ENCODE measurements around the gene IL13.

The IL13 gene

GRCh38 chr5:132673488-132673887, 15.5 kb downstream of the IL13 start:
- no peak for DNase-seq

- DNase-seq, result peak; percentile 48
These were observed 16.1 kb downstream of the IL13 start, which contains the start of gene IL4 for GRCh38 chr5:132673939-132674630. IL4 (plus strand) TSS chr5:132673989; CDS start chr5:132674051, 62 bp downstream.

- peak; percentile 52 for DNase-seq
These were observed 16.9 kb downstream of the IL13 start for GRCh38 chr5:132674671-132675506.

- DNase-seq, result peak; percentile 48
These were observed 18.1 kb downstream of the IL13 start for GRCh38 chr5:132675936-132676689.

GRCh38 chr5:132677191-132677590, 19.2 kb downstream of the IL13 start:
- peak; percentile 35 for DNase-seq

GRCh38 chr5:132677682-132678400, 19.9 kb downstream of the IL13 start:
- no peak for DNase-seq

- peak; percentile 42 for DNase-seq
These were observed 20.8 kb downstream of the IL13 start for GRCh38 chr5:132678735-132679134.

- DNase-seq, result no peak
These were observed 21.2 kb downstream of the IL13 start for GRCh38 chr5:132679166-132679565.

GRCh38 chr5:132679717-132680380, 21.9 kb downstream of the IL13 start:
- peak; percentile 35 for DNase-seq

- DNase-seq, result peak; percentile 37
These were observed 23.0 kb downstream of the IL13 start for GRCh38 chr5:132680780-132681475.

- no peak for DNase-seq
These were observed 23.5 kb downstream of the IL13 start for GRCh38 chr5:132681476-132681831.

GRCh38 chr5:132681983-132682382, 24.0 kb downstream of the IL13 start:
- no peak for DNase-seq

- no peak for DNase-seq
These were observed 26.5 kb downstream of the IL13 start for GRCh38 chr5:132684491-132684890.

GRCh38 chr5:132684922-132685720, 27.1 kb downstream of the IL13 start:
- peak; percentile 47 for DNase-seq

GRCh38 chr5:132686193-132686592, 28.2 kb downstream of the IL13 start:
- DNase-seq, result no peak

- DNase-seq, result peak; percentile 61
These were observed 30.0 kb downstream of the IL13 start for GRCh38 chr5:132687995-132688394.

GRCh38 chr5:132688536-132689339, 30.8 kb downstream of the IL13 start:
- no peak for DNase-seq

GRCh38 chr5:132689513-132689912, 31.5 kb downstream of the IL13 start:
- DNase-seq, result no peak

- DNase-seq, result no peak
These were observed 32.2 kb downstream of the IL13 start for GRCh38 chr5:132690156-132690555.

Data from activated CD8-positive, alpha-beta memory T cell treated with anti-CD3 and anti-CD28 coated beads for 24 hours (primary cell).